ENCODE measurements around the gene PTPRN2.
A peak's percentile ranks its signal among the peaks of the same experiment; 100 is the strongest.

Gene PTPRN2

GRCh38 chr7:157905651-157906461 is 681.8 kb downstream of the PTPRN2 start:
- Histone ChIP-seq H3K79me2 (ENCODE audit: control insufficient read depth, insufficient read depth, low read length) (no peaks in the 10 kb centered on the region), H3K56ac (ENCODE audit: low read length) (no peak overlapping the region), H3K4me3 (ENCODE audit: low read length) (no peak overlapping the region), H4K5ac (ENCODE audit: low read length) (no peak overlapping the region), H3K4ac (ENCODE audit: low read depth, low read length) (no peak overlapping the region), H3K4me2 (ENCODE audit: low read length) (no peak overlapping the region), H3K79me1 (ENCODE audit: low read length) (no peaks in the 10 kb centered on the region), H3K27ac (ENCODE audit: low read depth, low read length) (no peak overlapping the region), H3K36me3 (ENCODE audit: control insufficient read depth, insufficient read depth, low read length) (no peaks in the 10 kb centered on the region), H2BK5ac (ENCODE audit: low read length) (no peak overlapping the region), H3K27me3 (ENCODE audit: insufficient read depth, low read length, poor library complexity) (no peaks in the 10 kb centered on the region), H3K4me1 (ENCODE audit: control insufficient read depth, low read depth, low read length) (no peaks in the 10 kb centered on the region), H2AK5ac (ENCODE audit: low read length) (no peak overlapping the region), H3K23ac (ENCODE audit: low read length) (no peak overlapping the region), H3K9ac (ENCODE audit: low read length) (no peak overlapping the region), H2BK120ac (ENCODE audit: low read depth, low read length) (no peak overlapping the region), H4K8ac (ENCODE audit: low read depth, low read length) (no peak overlapping the region), H3K18ac (ENCODE audit: low read length) (no peak overlapping the region), H2BK15ac (replicated peaks; ENCODE audit: low read depth) (no peak overlapping the region)
- WGBS (ENCODE audit: extremely low coverage, insufficient coverage, low lambda C conversion rate) = no CpG with 5 or more reads among the region's 20 CpGs
- peak; percentile 56 for DNase-seq

- Histone ChIP-seq H3K56ac (ENCODE audit: low read length) (no peak overlapping the region), H3K79me2 (ENCODE audit: control insufficient read depth, insufficient read depth, low read length) (no peaks in the 10 kb centered on the region), H3K79me1 (ENCODE audit: low read length) (no peaks in the 10 kb centered on the region), H3K4me3 (ENCODE audit: low read length) (no peak overlapping the region), H3K4ac (ENCODE audit: low read depth, low read length) (no peak overlapping the region), H3K18ac (ENCODE audit: low read length) (no peak overlapping the region), H3K27me3 (ENCODE audit: insufficient read depth, low read length, poor library complexity) (no peaks in the 10 kb centered on the region), H3K9ac (ENCODE audit: low read length) (no peak overlapping the region), H3K27ac (ENCODE audit: low read depth, low read length) (no peak overlapping the region), H2BK120ac (ENCODE audit: low read depth, low read length) (no peak overlapping the region), H2AK5ac (ENCODE audit: low read length) (no peak overlapping the region), H2BK15ac (replicated peaks; ENCODE audit: low read depth) (no peak overlapping the region), H3K4me2 (ENCODE audit: low read length) (no peak overlapping the region), H4K8ac (ENCODE audit: low read depth, low read length) (no peak overlapping the region), H3K23ac (ENCODE audit: low read length) (no peak overlapping the region), H2BK5ac (ENCODE audit: low read length) (no peak overlapping the region), H3K36me3 (ENCODE audit: control insufficient read depth, insufficient read depth, low read length) (no peaks in the 10 kb centered on the region), H4K5ac (ENCODE audit: low read length) (no peak overlapping the region), H3K4me1 (ENCODE audit: control insufficient read depth, low read depth, low read length) (no peaks in the 10 kb centered on the region)
- no CpG with 5 or more reads among the region's 17 CpGs for WGBS (ENCODE audit: extremely low coverage, insufficient coverage, low lambda C conversion rate)
- no peak for DNase-seq
Observed at GRCh38 chr7:157904866-157905570, 682.6 kb downstream of the PTPRN2 start.

GRCh38 chr7:157904211-157904865 is 683.3 kb downstream of the PTPRN2 start:
- DNase-seq = no peak
- H3K56ac ChIP-seq (ENCODE audit: low read length) = no peak overlapping the region
- no peaks in the 10 kb centered on the region for H3K36me3 ChIP-seq (ENCODE audit: control insufficient read depth, insufficient read depth, low read length)
- no peak overlapping the region for H4K5ac ChIP-seq (ENCODE audit: low read length)
- H2AK5ac ChIP-seq (ENCODE audit: low read length) = no peak overlapping the region
- no peak overlapping the region for H3K4me2 ChIP-seq (ENCODE audit: low read length)
- no peak overlapping the region for H2BK120ac ChIP-seq (ENCODE audit: low read depth, low read length)
- H4K8ac ChIP-seq (ENCODE audit: low read depth, low read length) = no peak overlapping the region
- H3K4me1 ChIP-seq (ENCODE audit: control insufficient read depth, low read depth, low read length) = peaks cover under 1% of the 10 kb centered on the region
- H3K27ac ChIP-seq (ENCODE audit: low read depth, low read length) = no peak overlapping the region
- no peak overlapping the region for H2BK15ac ChIP-seq (replicated peaks; ENCODE audit: low read depth)
- no CpG with 5 or more reads among the region's 28 CpGs for WGBS (ENCODE audit: extremely low coverage, insufficient coverage, low lambda C conversion rate)
- H3K18ac ChIP-seq (ENCODE audit: low read length) = no peak overlapping the region
- H3K4ac ChIP-seq (ENCODE audit: low read depth, low read length) = no peak overlapping the region
- H3K79me1 ChIP-seq (ENCODE audit: low read length) = no peaks in the 10 kb centered on the region
- H3K23ac ChIP-seq (ENCODE audit: low read length) = no peak overlapping the region
- no peaks in the 10 kb centered on the region for H3K79me2 ChIP-seq (ENCODE audit: control insufficient read depth, insufficient read depth, low read length)
- H3K4me3 ChIP-seq (ENCODE audit: low read length) = no peak overlapping the region
- no peak overlapping the region for H3K9ac ChIP-seq (ENCODE audit: low read length)
- H2BK5ac ChIP-seq (ENCODE audit: low read length) = no peak overlapping the region
- no peaks in the 10 kb centered on the region for H3K27me3 ChIP-seq (ENCODE audit: insufficient read depth, low read length, poor library complexity)

GRCh38 chr7:157903710-157904109 is 683.9 kb downstream of the PTPRN2 start:
- no peaks in the 10 kb centered on the region for H3K36me3 ChIP-seq (ENCODE audit: control insufficient read depth, insufficient read depth, low read length)
- no peak overlapping the region for H2AK5ac ChIP-seq (ENCODE audit: low read length)
- peaks cover 5% of the 10 kb centered on the region for H3K4me1 ChIP-seq (ENCODE audit: control insufficient read depth, low read depth, low read length)
- H3K4me3 ChIP-seq (ENCODE audit: low read length) = no peak overlapping the region
- H3K56ac ChIP-seq (ENCODE audit: low read length) = no peak overlapping the region
- no peak overlapping the region for H3K4me2 ChIP-seq (ENCODE audit: low read length)
- no peak overlapping the region for H3K23ac ChIP-seq (ENCODE audit: low read length)
- WGBS (ENCODE audit: extremely low coverage, insufficient coverage, low lambda C conversion rate) = no CpG with 5 or more reads among the region's 14 CpGs
- H3K9ac ChIP-seq (ENCODE audit: low read length) = no peak overlapping the region
- DNase-seq = no peak
- no peak overlapping the region for H4K8ac ChIP-seq (ENCODE audit: low read depth, low read length)
- H3K18ac ChIP-seq (ENCODE audit: low read length) = no peak overlapping the region
- H2BK5ac ChIP-seq (ENCODE audit: low read length) = no peak overlapping the region
- no peak overlapping the region for H3K4ac ChIP-seq (ENCODE audit: low read depth, low read length)
- H3K79me1 ChIP-seq (ENCODE audit: low read length) = no peaks in the 10 kb centered on the region
- H4K5ac ChIP-seq (ENCODE audit: low read length) = no peak overlapping the region
- no peak overlapping the region for H2BK15ac ChIP-seq (replicated peaks; ENCODE audit: low read depth)
- no peak overlapping the region for H3K27ac ChIP-seq (ENCODE audit: low read depth, low read length)
- no peaks in the 10 kb centered on the region for H3K27me3 ChIP-seq (ENCODE audit: insufficient read depth, low read length, poor library complexity)
- no peaks in the 10 kb centered on the region for H3K79me2 ChIP-seq (ENCODE audit: control insufficient read depth, insufficient read depth, low read length)
- H2BK120ac ChIP-seq (ENCODE audit: low read depth, low read length) = no peak overlapping the region

- no peak overlapping the region for H2BK5ac ChIP-seq (ENCODE audit: low read length)
- no peak overlapping the region for H3K27ac ChIP-seq (ENCODE audit: low read depth, low read length)
- H4K5ac ChIP-seq (ENCODE audit: low read length) = no peak overlapping the region
- no peak for DNase-seq
- H3K4me1 ChIP-seq (ENCODE audit: control insufficient read depth, low read depth, low read length) = peaks cover 5% of the 10 kb centered on the region
- no peak overlapping the region for H4K8ac ChIP-seq (ENCODE audit: low read depth, low read length)
- H3K18ac ChIP-seq (ENCODE audit: low read length) = no peak overlapping the region
- H2AK5ac ChIP-seq (ENCODE audit: low read length) = no peak overlapping the region
- H3K9ac ChIP-seq (ENCODE audit: low read length) = no peak overlapping the region
- H3K27me3 ChIP-seq (ENCODE audit: insufficient read depth, low read length, poor library complexity) = no peaks in the 10 kb centered on the region
- no peak overlapping the region for H3K4ac ChIP-seq (ENCODE audit: low read depth, low read length)
- no peak overlapping the region for H3K4me3 ChIP-seq (ENCODE audit: low read length)
- no CpG with 5 or more reads among the region's 9 CpGs for WGBS (ENCODE audit: extremely low coverage, insufficient coverage, low lambda C conversion rate)
- no peak overlapping the region for H3K4me2 ChIP-seq (ENCODE audit: low read length)
- H3K79me2 ChIP-seq (ENCODE audit: control insufficient read depth, insufficient read depth, low read length) = no peaks in the 10 kb centered on the region
- no peak overlapping the region for H2BK120ac ChIP-seq (ENCODE audit: low read depth, low read length)
- no peaks in the 10 kb centered on the region for H3K79me1 ChIP-seq (ENCODE audit: low read length)
- no peak overlapping the region for H3K56ac ChIP-seq (ENCODE audit: low read length)
- no peak overlapping the region for H3K23ac ChIP-seq (ENCODE audit: low read length)
- H2BK15ac ChIP-seq (replicated peaks; ENCODE audit: low read depth) = no peak overlapping the region
- H3K36me3 ChIP-seq (ENCODE audit: control insufficient read depth, insufficient read depth, low read length) = no peaks in the 10 kb centered on the region
Observed at GRCh38 chr7:157903296-157903695, 684.3 kb downstream of the PTPRN2 start.
